GM12878 (cell line): ENCODE data around the gene YIPF5.

ENCODE experiments used
- CHD2 ChIP-seq: IDR thresholded peaks from 2 replicates; pipeline ENCODE4 v1.6.1; 2011; ENCODE audit warnings: low read depth, low read length, improper control_type of control experiment, borderline replicate concordance
- EP300 ChIP-seq, 2 experiments: fragments of 150-350 bp in 1 of 2; IDR thresholded peaks; 2 replicates each; pipeline ENCODE4 v1.6.1; 2011 to 2012; ENCODE audit warnings: low read depth in 2 of 2, low read length in 2 of 2, borderline replicate concordance in 1 of 2, improper control_type of control experiment in 1 of 2, inconsistent platforms in 1 of 2; ENCODE audit not compliant: control insufficient read depth in 1 of 2
- ETV6 ChIP-seq, 2 experiments: fragments of 450-650 bp in 1 of 2; IDR thresholded peaks in 1 of 2; conservative IDR thresholded peaks in 1 of 2; 2 replicates each; pipeline ENCODE4 v1.6.1; 2014; ENCODE audit warnings: antibody characterized with exemption in 1 of 2, borderline replicate concordance in 1 of 2, low read depth in 1 of 2, mild to moderate bottlenecking in 1 of 2, moderate library complexity in 1 of 2
- MTA2 ChIP-seq: fragments of 450-650 bp; IDR thresholded peaks from 2 replicates; pipeline ENCODE4 v1.6.1; 2016; ENCODE audit warnings: low read depth, mild to moderate bottlenecking, moderate library complexity
- NFYB ChIP-seq: IDR thresholded peaks from 2 replicates; pipeline ENCODE4 v1.6.1; 2011; ENCODE audit warnings: low read depth, mild to moderate bottlenecking, low read length, improper control_type of control experiment, moderate library complexity; ENCODE audit not compliant: insufficient read depth
- POLR2AphosphoS2 ChIP-seq: IDR thresholded peaks from 2 replicates; pipeline ENCODE4 v1.6.1; 2011; ENCODE audit warnings: low read depth, mild to moderate bottlenecking, low read length, improper control_type of control experiment, moderate library complexity
- ZSCAN29 ChIP-seq: fragments of 450-650 bp; IDR thresholded peaks from 2 replicates; pipeline ENCODE4 v1.6.1; 2017; ENCODE audit warnings: mild to moderate bottlenecking, moderate library complexity
- TF ChIP-seq, protein P1 (sequence below), 3 experiments: IDR thresholded peaks in 2 of 3; conservative IDR thresholded peaks in 1 of 3; 2 replicates each; pipeline ENCODE4 v1.5.1; 2011; ENCODE audit warnings: low read depth in 3 of 3, low read length in 3 of 3, mild to moderate bottlenecking in 3 of 3, control low read depth in 2 of 3, moderate library complexity in 2 of 3, inconsistent platforms in 1 of 3, mixed read lengths in 1 of 3; ENCODE audit not compliant: control insufficient read depth in 2 of 3, insufficient read depth in 1 of 3; ENCODE audit errors: extremely low read depth in 1 of 3

DNA sequence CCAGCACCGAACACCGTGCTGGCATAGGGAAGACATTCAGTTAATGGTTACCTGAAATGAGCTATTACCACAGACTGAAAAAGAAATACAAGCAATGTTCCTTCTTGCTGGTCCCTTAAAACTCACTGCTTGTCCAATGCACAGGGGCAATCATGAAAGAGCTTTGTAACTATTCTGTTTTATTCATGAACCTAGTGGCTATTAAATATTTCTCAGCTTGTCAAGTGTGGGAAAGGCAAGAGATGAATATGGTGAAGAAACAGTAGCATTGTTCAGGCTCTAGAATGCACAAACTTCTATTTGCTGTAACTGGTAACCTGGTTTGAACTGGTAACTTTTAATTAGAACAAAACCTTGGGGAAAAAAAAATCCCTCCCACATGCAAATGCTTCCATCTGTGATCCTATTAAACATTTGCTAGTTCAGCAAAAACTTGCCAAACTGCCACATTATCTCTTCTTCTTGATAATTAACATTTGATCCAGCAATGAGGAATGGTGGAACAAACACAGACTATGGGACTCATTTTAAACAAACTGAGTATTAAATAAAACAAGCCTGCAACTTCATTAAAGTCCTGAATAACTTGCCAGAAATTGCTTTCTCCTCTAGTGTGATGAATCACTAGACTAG, 36.1 kb downstream of the YIPF5 start:
- TF ChIP-seq CHD2, result no peak
- no peak for TF ChIP-seq POLR2AphosphoS2
- TF ChIP-seq, protein P1, sequence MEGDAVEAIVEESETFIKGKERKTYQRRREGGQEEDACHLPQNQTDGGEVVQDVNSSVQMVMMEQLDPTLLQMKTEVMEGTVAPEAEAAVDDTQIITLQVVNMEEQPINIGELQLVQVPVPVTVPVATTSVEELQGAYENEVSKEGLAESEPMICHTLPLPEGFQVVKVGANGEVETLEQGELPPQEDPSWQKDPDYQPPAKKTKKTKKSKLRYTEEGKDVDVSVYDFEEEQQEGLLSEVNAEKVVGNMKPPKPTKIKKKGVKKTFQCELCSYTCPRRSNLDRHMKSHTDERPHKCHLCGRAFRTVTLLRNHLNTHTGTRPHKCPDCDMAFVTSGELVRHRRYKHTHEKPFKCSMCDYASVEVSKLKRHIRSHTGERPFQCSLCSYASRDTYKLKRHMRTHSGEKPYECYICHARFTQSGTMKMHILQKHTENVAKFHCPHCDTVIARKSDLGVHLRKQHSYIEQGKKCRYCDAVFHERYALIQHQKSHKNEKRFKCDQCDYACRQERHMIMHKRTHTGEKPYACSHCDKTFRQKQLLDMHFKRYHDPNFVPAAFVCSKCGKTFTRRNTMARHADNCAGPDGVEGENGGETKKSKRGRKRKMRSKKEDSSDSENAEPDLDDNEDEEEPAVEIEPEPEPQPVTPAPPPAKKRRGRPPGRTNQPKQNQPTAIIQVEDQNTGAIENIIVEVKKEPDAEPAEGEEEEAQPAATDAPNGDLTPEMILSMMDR (IDR thresholded peaks at IDR 0.05 in 2 of 3, conservative IDR thresholded peaks at IDR 0.05 in 1 of 3; ENCODE audit: control insufficient read depth in 2 of 3, extremely low read depth in 1 of 3, insufficient read depth in 1 of 3, low read depth in 3 of 3, low read length in 3 of 3), result no peak
- no peak for TF ChIP-seq EP300 (IDR thresholded peaks at IDR 0.05; ENCODE audit: borderline replicate concordance in 1 of 2, control insufficient read depth in 1 of 2, low read depth in 2 of 2, low read length in 2 of 2)
- TF ChIP-seq ZSCAN29, result no peak
- no peak for TF ChIP-seq NFYB
- TF ChIP-seq ETV6 (conservative IDR thresholded peaks at IDR 0.05 in 1 of 2, IDR thresholded peaks at IDR 0.05 in 1 of 2; ENCODE audit: borderline replicate concordance in 1 of 2, low read depth in 1 of 2), result no peak
- TF ChIP-seq MTA2, result no peak
